Activated T-cell treated with anti-CD3 and anti-CD28 coated beads for 48 hours (primary cell): ENCODE results near the gene CLCN7.

Source experiments
- DNase-seq: peaks from one replicate; pipeline ENCODE4 v3.0.0-alpha.2; 2020; ENCODE audit warnings: low read depth

The CLCN7 gene

GRCh38 chr16:1502092-1503004, 27.5 kb upstream of the CLCN7 start:
- DNase-seq = no peak

GRCh38 chr16:1501630-1502029, 26.8 kb upstream of the CLCN7 start:
- DNase-seq = no peak

GRCh38 chr16:1500465-1501150, 25.8 kb upstream of the CLCN7 start:
- no peak for DNase-seq

GRCh38 chr16:1499756-1500464, 25.1 kb upstream of the CLCN7 start:
- DNase-seq = no peak

- DNase-seq = no peak
Observed at GRCh38 chr16:1498899-1499676, 24.3 kb upstream of the CLCN7 start.

GRCh38 chr16:1497014-1497598, 22.3 kb upstream of the CLCN7 start:
- DNase-seq = no peak

- DNase-seq = no peak
Observed at GRCh38 chr16:1496464-1496863, 21.6 kb upstream of the CLCN7 start.

GRCh38 chr16:1495889-1496262, 21.0 kb upstream of the CLCN7 start:
- no peak for DNase-seq

- no peak for DNase-seq
Observed at GRCh38 chr16:1495211-1495888, 20.5 kb upstream of the CLCN7 start.

- DNase-seq = no peak
Observed at GRCh38 chr16:1494711-1495110, 19.9 kb upstream of the CLCN7 start.

GRCh38 chr16:1494129-1494640, 19.4 kb upstream of the CLCN7 start:
- no peak for DNase-seq

- no peak for DNase-seq
Observed at GRCh38 chr16:1493746-1494094, 18.9 kb upstream of the CLCN7 start.

GRCh38 chr16:1492923-1493745, 18.3 kb upstream of the CLCN7 start, which contains the start of gene TELO2:
TSS of gene TELO2 (plus strand) at chr16:1493360. CDS start at chr16:1494282, 922 bp downstream.
- DNase-seq = peak; percentile 84

- DNase-seq = peak; percentile 5
Observed at GRCh38 chr16:1492082-1492922, 17.5 kb upstream of the CLCN7 start.

- no peak for DNase-seq
Observed at GRCh38 chr16:1491327-1491726, 16.5 kb upstream of the CLCN7 start.

GRCh38 chr16:1489077-1489476, 14.2 kb upstream of the CLCN7 start:
- DNase-seq = no peak

- DNase-seq = no peak
Observed at GRCh38 chr16:1488619-1489018, 13.8 kb upstream of the CLCN7 start, which contains the start of gene PTX4. TSS of gene PTX4 (minus strand) at chr16:1488944. CDS start at chr16:1488909, 35 bp downstream.

GRCh38 chr16:1488054-1488601, 13.3 kb upstream of the CLCN7 start:
- DNase-seq = no peak
